K562 (cell line): ENCODE data around the gene MIEF1. TPM values are rescaled to one million over a fixed set of nuclear protein-coding genes. Genes with fewer than 3 reads are reported as not detected.

Experiments used
- BCL6 ChIP-seq: fragments of 250-450 bp; sonication (Bioruptor Pico); IDR thresholded peaks from 2 replicates; pipeline ENCODE4 v1.4.0; 2020
- BRD9 ChIP-seq: fragments of 450-650 bp; IDR thresholded peaks from 2 replicates; pipeline ENCODE4 v1.6.1; 2018; ENCODE audit warnings: low read depth; ENCODE audit not compliant: partially characterized antibody
- CBFA2T2 ChIP-seq: fragments of 450-650 bp; conservative IDR thresholded peaks from 2 replicates; pipeline ENCODE4 v1.6.1; 2017; ENCODE audit warnings: mild to moderate bottlenecking
- TRIM24 ChIP-seq, 2 experiments: fragments of 450-650 bp; IDR thresholded peaks; 2 replicates each; pipeline ENCODE4 v1.6.1; 2016
- ZFP30 ChIP-seq: fragments of 250-450 bp; sonication (Bioruptor Pico); IDR thresholded peaks from 2 replicates; pipeline ENCODE4 v1.8.0; 2022; ENCODE audit warnings: moderate library complexity, mild to moderate bottlenecking, inconsistent platforms, borderline replicate concordance
- ZNF57 ChIP-seq: fragments of 450-650 bp; formaldehyde crosslinking; IDR thresholded peaks from 2 replicates; pipeline ENCODE4 v1.4.0; 2020; ENCODE audit warnings: mild to moderate bottlenecking, moderate library complexity
- polyA plus RNA-seq, 8 experiments: library from polyadenylated mRNA; depleted of rRNA in 4 of 8; stranded (reverse) in 5 of 8; unstranded in 3 of 8; fragments of >200 nt; fragmentation: Nextera tagmentation in 2 of 8; fragmentation: Illumina TruSeq in 1 of 8; extraction: Ambion mirVana in 2 of 8; extraction: Trizol in 1 of 8; gene quantifications; 2 replicates each; pipeline versions ENCODE4 v1.2.1 to v1.2.3, GENCODE V29; 2011 to 2014; ENCODE audit warnings: inconsistent platforms in 1 of 8, missing spikeins in 1 of 8
- total RNA-seq, 7 experiments: library from RNA; depleted of rRNA in 6 of 7; stranded (reverse); fragments of >200 nt in 6 of 7; fragmentation: Illumina TruSeq in 2 of 7; extraction: Trizol in 2 of 7; gene quantifications; 2 replicates each; pipeline versions ENCODE4 v1.2.1 to v1.2.3, GENCODE V29; 2011 to 2021; ENCODE audit warnings: low replicate concordance in 1 of 7
- TF ChIP-seq, protein P1 (sequence below): fragments of 450-650 bp; formaldehyde crosslinking; IDR thresholded peaks from 2 replicates; pipeline ENCODE4 v1.4.0; 2020; ENCODE audit warnings: mild to moderate bottlenecking, mixed read lengths
- TF ChIP-seq, protein P2 (sequence below), 2 experiments: fragments of 450-650 bp; IDR thresholded peaks; 2 replicates each; pipeline ENCODE4 v1.6.1; 2016; ENCODE audit warnings: mild to moderate bottlenecking in 2 of 2, borderline replicate concordance in 1 of 2, low read depth in 1 of 2, moderate library complexity in 1 of 2
- TF ChIP-seq, protein P3 (sequence below): fragments of 450-650 bp; IDR thresholded peaks from 2 replicates; pipeline ENCODE4 v1.6.1; 2016; ENCODE audit warnings: mild to moderate bottlenecking
- TF ChIP-seq, protein P4 (sequence below): fragments of 250-450 bp; sonication (Bioruptor Pico); IDR thresholded peaks from 2 replicates; pipeline ENCODE4 v1.5.0; 2022; ENCODE audit warnings: mild to moderate bottlenecking

Gene MIEF1
- total and polyA plus RNA-seq, 9 of the 15 experiments (the other 6 are each of a cell fraction or from before 2014, with no cell fraction given): 10.9 to 51.8 (median 25.5) TPM

DNA sequence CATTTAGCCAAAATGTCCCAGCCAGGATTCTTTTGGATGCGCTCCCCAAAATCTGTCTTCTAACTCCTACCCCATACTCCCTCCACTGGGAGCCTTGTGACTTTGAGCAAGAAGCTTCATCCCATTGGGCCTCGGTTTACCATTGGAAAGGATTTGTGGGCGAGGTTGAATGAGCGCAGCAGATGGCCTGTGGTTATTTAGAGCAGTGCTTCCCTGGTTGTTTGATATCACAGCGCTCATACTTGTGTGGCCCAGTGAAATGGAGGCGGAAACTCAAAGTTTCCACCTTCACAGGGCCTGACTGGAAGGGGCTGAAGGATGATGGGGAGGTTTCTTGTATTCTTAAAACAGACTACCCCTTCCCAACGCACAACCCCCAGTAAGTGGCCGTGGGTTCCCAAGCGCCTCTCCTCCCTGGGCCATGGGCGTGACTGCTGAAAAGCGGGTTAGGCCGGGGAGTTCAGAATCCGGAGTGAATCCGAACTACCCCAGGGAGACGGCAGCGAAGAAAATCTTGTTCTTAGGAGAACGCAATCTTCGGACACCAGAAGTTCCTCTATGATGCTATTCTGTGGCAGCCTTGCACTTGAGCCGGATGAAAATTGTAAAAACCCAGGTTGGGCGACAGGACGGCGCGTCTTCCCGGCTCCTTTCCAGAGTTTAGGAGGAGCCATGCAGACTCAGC is 17.0 kb downstream of the MIEF1 start (continued):
- TF ChIP-seq, protein P1, sequence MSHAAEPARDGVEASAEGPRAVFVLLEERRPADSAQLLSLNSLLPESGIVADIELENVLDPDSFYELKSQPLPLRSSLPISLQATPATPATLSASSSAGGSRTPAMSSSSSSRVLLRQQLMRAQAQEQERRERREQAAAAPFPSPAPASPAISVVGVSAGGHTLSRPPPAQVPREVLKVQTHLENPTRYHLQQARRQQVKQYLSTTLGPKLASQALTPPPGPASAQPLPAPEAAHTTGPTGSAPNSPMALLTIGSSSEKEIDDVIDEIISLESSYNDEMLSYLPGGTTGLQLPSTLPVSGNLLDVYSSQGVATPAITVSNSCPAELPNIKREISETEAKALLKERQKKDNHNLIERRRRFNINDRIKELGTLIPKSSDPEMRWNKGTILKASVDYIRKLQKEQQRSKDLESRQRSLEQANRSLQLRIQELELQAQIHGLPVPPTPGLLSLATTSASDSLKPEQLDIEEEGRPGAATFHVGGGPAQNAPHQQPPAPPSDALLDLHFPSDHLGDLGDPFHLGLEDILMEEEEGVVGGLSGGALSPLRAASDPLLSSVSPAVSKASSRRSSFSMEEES: no peak
- TF ChIP-seq BRD9 (no peak), ZFP30 (CRISPR knock-in tag) (no peak), TRIM24 (IDR thresholded peaks at IDR 0.05) (0 out of 4 replicates have a peak, but pooled peaks of 1 of the 2 experiments have one; percentile 7), ZNF57 (CRISPR knock-in tag) (no peak), CBFA2T2 (no peak), BCL6 (CRISPR knock-in tag) (no peak)
- TF ChIP-seq, protein P2, sequence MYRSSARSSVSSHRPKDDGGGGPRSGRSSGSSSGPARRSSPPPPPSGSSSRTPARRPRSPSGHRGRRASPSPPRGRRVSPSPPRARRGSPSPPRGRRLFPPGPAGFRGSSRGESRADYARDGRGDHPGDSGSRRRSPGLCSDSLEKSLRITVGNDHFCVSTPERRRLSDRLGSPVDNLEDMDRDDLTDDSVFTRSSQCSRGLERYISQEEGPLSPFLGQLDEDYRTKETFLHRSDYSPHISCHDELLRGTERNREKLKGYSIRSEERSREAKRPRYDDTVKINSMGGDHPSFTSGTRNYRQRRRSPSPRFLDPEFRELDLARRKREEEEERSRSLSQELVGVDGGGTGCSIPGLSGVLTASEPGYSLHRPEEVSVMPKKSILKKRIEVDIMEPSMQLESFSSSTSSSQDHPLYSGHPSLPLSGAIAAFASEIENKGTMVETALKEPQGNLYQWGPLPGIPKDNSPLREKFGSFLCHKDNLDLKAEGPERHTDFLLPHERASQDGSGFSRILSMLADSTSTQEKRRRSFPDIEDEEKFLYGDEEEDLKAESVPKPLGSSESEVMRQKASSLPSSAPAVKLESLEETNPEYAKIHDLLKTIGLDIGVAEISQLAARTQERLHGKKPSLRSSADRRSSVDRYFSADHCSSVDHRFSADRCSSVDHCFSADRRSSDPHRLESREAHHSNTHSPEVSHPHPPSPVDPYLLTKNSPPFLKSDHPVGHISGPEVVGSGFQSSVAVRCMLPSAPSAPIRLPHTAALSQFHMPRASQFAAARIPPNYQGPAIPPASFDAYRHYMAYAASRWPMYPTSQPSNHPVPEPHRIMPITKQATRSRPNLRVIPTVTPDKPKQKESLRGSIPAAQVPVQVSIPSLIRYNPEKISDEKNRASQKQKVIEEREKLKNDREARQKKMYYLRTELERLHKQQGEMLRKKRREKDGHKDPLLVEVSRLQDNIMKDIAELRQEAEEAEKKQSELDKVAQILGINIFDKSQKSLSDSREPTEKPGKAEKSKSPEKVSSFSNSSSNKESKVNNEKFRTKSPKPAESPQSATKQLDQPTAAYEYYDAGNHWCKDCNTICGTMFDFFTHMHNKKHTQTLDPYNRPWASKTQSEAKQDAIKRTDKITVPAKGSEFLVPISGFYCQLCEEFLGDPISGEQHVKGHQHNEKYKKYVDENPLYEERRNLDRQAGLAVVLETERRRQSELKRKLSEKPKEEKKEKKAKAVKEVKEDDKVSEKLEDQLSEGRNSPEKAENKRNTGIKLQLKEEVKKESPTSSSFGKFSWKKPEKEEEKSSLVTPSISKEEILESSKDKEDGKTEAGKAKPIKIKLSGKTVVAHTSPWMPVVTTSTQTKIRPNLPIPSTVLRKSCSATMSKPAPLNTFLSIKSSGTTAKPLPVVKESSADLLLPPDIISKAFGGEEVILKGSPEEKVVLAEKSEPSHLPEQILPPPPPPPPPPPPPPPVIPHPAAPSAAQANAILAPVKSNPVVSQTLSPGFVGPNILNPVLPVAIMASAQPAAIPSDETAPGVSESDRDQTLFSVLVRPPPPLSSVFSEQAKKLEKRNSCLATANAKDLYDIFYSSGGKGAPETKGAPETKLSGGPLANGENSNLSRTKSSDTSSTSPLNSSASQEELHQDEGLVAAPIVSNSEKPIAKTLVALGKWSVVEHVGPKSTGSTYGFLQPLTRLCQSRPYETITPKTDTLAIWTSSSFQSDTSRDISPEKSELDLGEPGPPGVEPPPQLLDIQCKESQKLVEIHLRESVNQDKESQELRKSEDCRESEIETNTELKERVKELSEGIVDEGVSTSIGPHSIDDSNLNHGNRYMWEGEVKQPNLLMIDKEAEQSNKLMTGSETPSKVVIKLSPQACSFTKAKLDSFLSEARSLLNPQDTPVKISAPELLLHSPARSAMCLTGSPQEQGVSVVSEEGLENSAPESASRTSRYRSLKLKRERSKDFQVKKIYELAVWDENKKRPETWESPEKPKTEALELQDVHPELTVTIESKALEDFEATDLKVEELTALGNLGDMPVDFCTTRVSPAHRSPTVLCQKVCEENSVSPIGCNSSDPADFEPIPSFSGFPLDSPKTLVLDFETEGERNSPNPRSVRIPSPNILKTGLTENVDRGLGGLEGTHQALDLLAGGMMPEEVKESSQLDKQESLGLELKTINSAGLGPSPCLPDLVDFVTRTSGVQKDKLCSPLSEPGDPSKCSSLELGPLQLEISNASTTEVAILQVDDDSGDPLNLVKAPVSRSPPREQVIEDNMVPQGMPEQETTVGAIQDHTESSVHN (IDR thresholded peaks at IDR 0.05; ENCODE audit: borderline replicate concordance in 1 of 2, low read depth in 1 of 2): no peak
- TF ChIP-seq, protein P3, sequence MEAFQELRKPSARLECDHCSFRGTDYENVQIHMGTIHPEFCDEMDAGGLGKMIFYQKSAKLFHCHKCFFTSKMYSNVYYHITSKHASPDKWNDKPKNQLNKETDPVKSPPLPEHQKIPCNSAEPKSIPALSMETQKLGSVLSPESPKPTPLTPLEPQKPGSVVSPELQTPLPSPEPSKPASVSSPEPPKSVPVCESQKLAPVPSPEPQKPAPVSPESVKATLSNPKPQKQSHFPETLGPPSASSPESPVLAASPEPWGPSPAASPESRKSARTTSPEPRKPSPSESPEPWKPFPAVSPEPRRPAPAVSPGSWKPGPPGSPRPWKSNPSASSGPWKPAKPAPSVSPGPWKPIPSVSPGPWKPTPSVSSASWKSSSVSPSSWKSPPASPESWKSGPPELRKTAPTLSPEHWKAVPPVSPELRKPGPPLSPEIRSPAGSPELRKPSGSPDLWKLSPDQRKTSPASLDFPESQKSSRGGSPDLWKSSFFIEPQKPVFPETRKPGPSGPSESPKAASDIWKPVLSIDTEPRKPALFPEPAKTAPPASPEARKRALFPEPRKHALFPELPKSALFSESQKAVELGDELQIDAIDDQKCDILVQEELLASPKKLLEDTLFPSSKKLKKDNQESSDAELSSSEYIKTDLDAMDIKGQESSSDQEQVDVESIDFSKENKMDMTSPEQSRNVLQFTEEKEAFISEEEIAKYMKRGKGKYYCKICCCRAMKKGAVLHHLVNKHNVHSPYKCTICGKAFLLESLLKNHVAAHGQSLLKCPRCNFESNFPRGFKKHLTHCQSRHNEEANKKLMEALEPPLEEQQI: no peak
- TF ChIP-seq, protein P4, sequence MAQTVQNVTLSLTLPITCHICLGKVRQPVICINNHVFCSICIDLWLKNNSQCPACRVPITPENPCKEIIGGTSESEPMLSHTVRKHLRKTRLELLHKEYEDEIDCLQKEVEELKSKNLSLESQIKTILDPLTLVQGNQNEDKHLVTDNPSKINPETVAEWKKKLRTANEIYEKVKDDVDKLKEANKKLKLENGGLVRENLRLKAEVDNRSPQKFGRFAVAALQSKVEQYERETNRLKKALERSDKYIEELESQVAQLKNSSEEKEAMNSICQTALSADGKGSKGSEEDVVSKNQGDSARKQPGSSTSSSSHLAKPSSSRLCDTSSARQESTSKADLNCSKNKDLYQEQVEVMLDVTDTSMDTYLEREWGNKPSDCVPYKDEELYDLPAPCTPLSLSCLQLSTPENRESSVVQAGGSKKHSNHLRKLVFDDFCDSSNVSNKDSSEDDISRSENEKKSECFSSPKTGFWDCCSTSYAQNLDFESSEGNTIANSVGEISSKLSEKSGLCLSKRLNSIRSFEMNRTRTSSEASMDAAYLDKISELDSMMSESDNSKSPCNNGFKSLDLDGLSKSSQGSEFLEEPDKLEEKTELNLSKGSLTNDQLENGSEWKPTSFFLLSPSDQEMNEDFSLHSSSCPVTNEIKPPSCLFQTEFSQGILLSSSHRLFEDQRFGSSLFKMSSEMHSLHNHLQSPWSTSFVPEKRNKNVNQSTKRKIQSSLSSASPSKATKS (CRISPR knock-in tag): no peak
